Heart left ventricle (tissue), 16 donors: ENCODE results near the gene PAQR5. TPM values are rescaled to one million over a fixed set of nuclear protein-coding genes. Genes with fewer than 3 reads are reported as not detected.

ENCODE experiments used
- ATAC-seq, 4 donors: fragments of 200-7000 bp; cut with Tn5 transposase; one replicate each; pipeline ENCODE4 v1.9.1; 2020 to 2022; ENCODE audit warnings: moderate library complexity in 4 of 4, mild to moderate bottlenecking in 3 of 4, moderate number of reproducible peaks in 1 of 4
- DNase-seq, 5 donors: peaks; one replicate each; pipeline ENCODE4 v3.0.0-alpha.2; 2020
- H3K27ac ChIP-seq, 12 donors: fragments of 200-600 bp; sonication (generic) in 4 of 12; one replicate each; pipeline versions ENCODE4 v1.5.0 to v1.8.0; 2016 to 2022; ENCODE audit warnings: mild to moderate bottlenecking in 2 of 12
- H3K27me3 ChIP-seq, 9 donors: fragments of 200-600 bp; sonication (generic) in 2 of 9; one replicate each; pipeline versions ENCODE4 v1.5.1 to v1.8.0; 2016 to 2022; ENCODE audit warnings: mild to moderate bottlenecking in 3 of 9
- H3K36me3 ChIP-seq, 9 donors: fragments of 200-600 bp; sonication (generic) in 2 of 9; one replicate each; pipeline versions ENCODE4 v1.5.0 to v1.8.0; 2018 to 2022; ENCODE audit warnings: mild to moderate bottlenecking in 2 of 9
- H3K4me1 ChIP-seq, 12 donors: fragments of 200-600 bp; sonication (generic) in 4 of 12; one replicate each; pipeline versions ENCODE4 v1.5.0 to v1.8.0; 2016 to 2022; ENCODE audit warnings: mild to moderate bottlenecking in 3 of 12
- H3K4me3 ChIP-seq, 12 donors: fragments of 200-600 bp; sonication (generic) in 4 of 12; one replicate each; pipeline versions ENCODE4 v1.5.0 to v1.8.0; 2017 to 2022; ENCODE audit warnings: mild to moderate bottlenecking in 9 of 12, moderate library complexity in 4 of 12
- H3K9me3 ChIP-seq, 12 donors: fragments of 200-600 bp; sonication (generic) in 4 of 12; one replicate each; pipeline versions ENCODE4 v1.5.0 to v1.8.0; 2016 to 2022; ENCODE audit warnings: mild to moderate bottlenecking in 1 of 12
- CTCF ChIP-seq, 12 donors: fragments of 200-600 bp; sonication (generic) in 4 of 12; IDR thresholded peaks; one replicate each; pipeline versions ENCODE4 v1.5.0 to v1.8.0; 2018 to 2022; ENCODE audit warnings: antibody characterized with exemption in 12 of 12, mild to moderate bottlenecking in 5 of 12
- POLR2A ChIP-seq, 2 donors: fragments of 450-650 bp; IDR thresholded peaks; one replicate each; pipeline ENCODE4 v1.6.1; 2017; ENCODE audit warnings: antibody characterized with exemption in 2 of 2, mild to moderate bottlenecking in 2 of 2, moderate library complexity in 2 of 2
- WGBS, 4 donors: extraction: QIAGEN DNeasy Blood & Tissue Kit in 2 of 4; methylation state at CpG; one replicate each; pipeline versions ENCODE4 v1.1.5 to v1.1.7; 2013 to 2018; 5-methylcytosine and 5-hydroxymethylcytosine counted together
- intact Hi-C, 10 donors: fragments of 100-400 bp; cut with DNase I; formaldehyde crosslinking; loops; one replicate each; pipeline versions ENCODE4 v1.11.1 to v1.14.2; 2022
- long read RNA-seq, 3 donors: library from polyadenylated mRNA; unstranded; transcript quantifications; one replicate each; pipeline ENCODE4 v2.0.0, GENCODE V29; 2020 to 2021
- polyA plus RNA-seq, 2 donors: library from polyadenylated mRNA; stranded (reverse); fragments of 200-250 nt; gene quantifications; one replicate each; pipeline ENCODE4 v1.2.3, GENCODE V29; 2013
- total RNA-seq, 9 donors: library from RNA; depleted of rRNA in 2 of 9; stranded (reverse); fragments of >200 nt in 2 of 9; fragmentation: NEBNext Ultra II Directional in 3 of 9; extraction: Animal tissue kit (Norgen Biotek cat#: 25700) in 3 of 9; gene quantifications; one replicate each; pipeline versions ENCODE4 v1.1.0 to v1.2.4, GENCODE V29; 2016 to 2023
- donor health status: ischemic (EF 13 %, LVEDD 7.1; RV severe dilation, severe dysfunction).
- donor health status: healthy with polysubstance abuse.
- donor health status: DM: no; HTN: yes; CAD: no.
- donor health status: DM: no; HTN: no; CAD: no.
- donor health status: ischemic (EF 25% LVEDD 6.9; RV normal size, moderate dysfunction).
- donor health status: ischemic (EF 25% LVEDD 5.7; RV mildly dilated, moderate dysfunction).
- donor health status: healthy.
- donor health status: DM: yes; HTN: yes; CAD: no.
- donor health status: ischemic (EF 35%, LVEDD 5.7; RV mildly dilated, moderate dysfunction).
- donor health status: nonischemic (EF 11% LVEDD 7.7; RV severe dilation, severe dysfunction).
- donor health status: DM: yes; HTN: yes; CAD: no.
- donor health status: PGD.
- donor health status: ischemic (EF 29% LVEDD 5.4; RV normal size, mild dysfunction).
- donor health status: nonischemic (EF 23%, LVEDD 6.1; RV moderate dilation, normal function).

Gene PAQR5
- 1 to 10 TPM in 5 of 9 donors, under 1 TPM in 4; 0.27 to 1.6 (median 1.1) TPM for total RNA-seq
- polyA plus RNA-seq = 1 to 10 TPM in 1 of 2 donors, under 1 TPM in 1; 0.91 to 1.2 TPM
- long read RNA-seq, donor 1, partial matches to known transcripts = 1 of 1 reads
- long read RNA-seq, donor 1, other reads (novel, unspliced or antisense) = 0 of 1 reads
- long read RNA-seq, donor 2, partial matches to known transcripts = 0 of 1 reads
- long read RNA-seq, donor 2, other reads (novel, unspliced or antisense) = 1 of 1 reads
- long read RNA-seq, donor 3 = 0 reads

GRCh38 chr15:69298697-69299441 lies at the start of gene PAQR5:
PAQR5 (plus strand) TSS chr15:69298912; CDS start chr15:69360081, 61,169 bp downstream.
- Histone ChIP-seq H3K27me3 (peaks cover 0 to 31% (median 13%) of the 10 kb centered on the region in 9 donors), H3K4me1 (peaks cover 0 to 23% (median 6%) of the 10 kb centered on the region in 12 donors), H3K27ac (peak within 1 kb of the TSS in 2 of 12 donors; percentile 18 to 67), H3K4me3 (peak within 1 kb of the TSS; percentile 44 to 64 (median 60)), H3K9me3 (no peaks in the 10 kb centered on the region), H3K36me3 (no peaks in the 10 kb centered on the region)
- WGBS, 4 donors = 1 to 3% (median 2%) methylated on average over 28 to 74 of the region's 74 CpGs
- TF ChIP-seq CTCF (IDR thresholded peaks at IDR 0.05) = no peak
- no peak for TF ChIP-seq POLR2A (IDR thresholded peaks at IDR 0.05)
- peak; percentile 47 to 88 (median 80) for ATAC-seq
- peak in 3 of 5 donors; percentile 17 to 57 (median 35) for DNase-seq
- intact Hi-C loops = no loop called here

GRCh38 chr15:69253156-69253555 lies 45.6 kb upstream of the PAQR5 start:
- peaks cover 0 to 11% (median 7%) of the 10 kb centered on the region in 9 donors for H3K36me3 ChIP-seq
- H3K27ac ChIP-seq = peak overlapping the region in 2 of 12 donors; percentile 28 to 66
- peak in 3 of 4 donors; percentile 52 to 73 (median 68) for ATAC-seq

GRCh38 chr15:69265347-69265955 lies 33.3 kb upstream of the PAQR5 start:
- intact Hi-C loops = loop anchor here (1.0 to 10.0 kb wide), 8 partner anchors 101 to 208 kb away; partner anchors contain the start of gene GLCE (in 5 of the 10)
- H3K27me3 ChIP-seq = no peaks in the 10 kb centered on the region
- no peak for DNase-seq
- no peak for ATAC-seq
- H3K36me3 ChIP-seq = peaks cover 0 to 36% (median 21%) of the 10 kb centered on the region in 9 donors
- no peak overlapping the region for H3K27ac ChIP-seq
- H3K9me3 ChIP-seq = no peaks in the 10 kb centered on the region
- TF ChIP-seq CTCF (IDR thresholded peaks at IDR 0.05) = peak; percentile 47 to 75 (median 65)
- TF ChIP-seq POLR2A (IDR thresholded peaks at IDR 0.05) = no peak
- peaks cover 0 to 3% (median 0%) of the 10 kb centered on the region in 12 donors for H3K4me1 ChIP-seq
- 35 to 47% (median 40%) methylated on average over 5 of the region's 5 CpGs for WGBS, 4 donors
- no peak overlapping the region for H3K4me3 ChIP-seq

More at GRCh38 chr15:69253156-69253555, 45.6 kb upstream of the PAQR5 start:
- intact Hi-C loops = no loop called here
- TF ChIP-seq CTCF (IDR thresholded peaks at IDR 0.05) = no peak
- no peak for TF ChIP-seq POLR2A (IDR thresholded peaks at IDR 0.05)
- WGBS, 4 donors = 46 to 57% (median 47%) methylated on average over 3 of the region's 3 CpGs
- Histone ChIP-seq H3K4me1 (peaks cover 0 to 13% (median 2%) of the 10 kb centered on the region in 12 donors), H3K4me3 (no peak overlapping the region), H3K27me3 (no peaks in the 10 kb centered on the region), H3K9me3 (no peaks in the 10 kb centered on the region)
- DNase-seq = peak in 2 of 5 donors; percentile 15 to 48
